ENCODE data around the gene ARSG. TPM values are rescaled to one million over a fixed set of nuclear protein-coding genes. Genes with fewer than 3 reads are reported as not detected.
"Not testable (repeated sequence)": the region's sequence is repeated elsewhere in the genome, so short reads cannot be mapped to it uniquely, and the experiment has no call there.

The ARSG gene
- polyA plus RNA-seq = 10 to 100 TPM; 15.0 to 18.7 (median 15.3) TPM

DNA sequence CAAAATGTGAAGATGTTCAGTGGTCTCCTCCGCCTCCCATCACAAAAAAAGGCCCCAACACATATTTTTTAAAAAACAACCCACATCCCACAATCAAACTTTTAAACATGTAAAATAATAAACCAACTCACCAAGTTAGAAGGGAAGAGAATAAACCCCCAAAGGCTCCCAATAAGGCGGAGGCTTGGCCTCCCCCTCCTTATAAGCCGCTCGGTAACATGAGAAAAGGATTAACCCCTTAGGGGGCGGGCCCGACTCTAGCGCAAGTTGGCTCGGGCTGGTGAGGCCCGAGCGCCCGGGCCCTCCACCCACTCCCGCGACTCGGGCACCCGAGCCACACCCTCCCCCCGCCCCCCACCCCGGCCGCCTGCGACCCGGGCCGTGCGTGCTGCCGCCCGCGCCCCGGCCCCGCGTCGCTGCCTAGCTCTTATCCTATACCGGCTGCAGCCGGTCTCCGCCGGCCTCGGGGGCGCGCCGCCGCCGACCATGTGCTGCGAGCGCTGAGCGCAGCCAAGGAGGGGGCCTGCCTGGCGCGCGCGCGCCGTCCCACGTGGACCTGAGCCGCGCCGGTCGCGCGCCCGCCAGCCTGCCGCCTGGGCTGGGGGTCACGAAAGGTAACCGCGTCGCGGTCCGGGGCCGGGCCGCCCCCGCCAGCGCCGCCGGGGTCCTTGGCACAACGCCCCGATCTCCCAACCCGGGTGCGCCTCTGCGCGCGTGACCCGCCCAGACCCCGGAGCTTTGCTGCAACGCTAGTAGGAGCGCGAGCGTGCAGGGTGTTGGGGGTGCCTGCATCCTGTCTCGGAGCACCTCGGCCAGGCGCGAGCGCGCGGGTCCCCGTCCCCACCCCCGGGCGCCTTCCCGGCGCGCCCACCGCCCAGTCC lies at the start of gene ARSG, which contains the start of gene SLC16A6:
Gene ARSG, plus strand, starts transcription at position 541 of the 881 bp plus-strand sequence. CDS start 15,999 bp downstream, outside the sequence.
Gene SLC16A6, minus strand, starts transcription at position 173 of the 881 bp plus-strand sequence. CDS start 12,807 bp downstream, outside the sequence.
- Mint-ChIP-seq H3K27me3 (ENCODE audit: low read depth in 3 of 3) (peaks cover 6 to 26% (median 14%) of the 10 kb centered on the region in 3 donors), H3K4me3 (peak within 1 kb of the TSS; percentile 97 to 100 (median 99)), H3K27ac (peak within 1 kb of the TSS; percentile 97 to 100 (median 99)), H3K36me3 (no peaks in the 10 kb centered on the region), H3K4me1 (peaks cover 71 to 78% of the 10 kb centered on the region in 2 donors), H3K9me3 (no peaks in the 10 kb centered on the region)
- peak; percentile 87 to 91 (median 91) for DNase-seq

DNA sequence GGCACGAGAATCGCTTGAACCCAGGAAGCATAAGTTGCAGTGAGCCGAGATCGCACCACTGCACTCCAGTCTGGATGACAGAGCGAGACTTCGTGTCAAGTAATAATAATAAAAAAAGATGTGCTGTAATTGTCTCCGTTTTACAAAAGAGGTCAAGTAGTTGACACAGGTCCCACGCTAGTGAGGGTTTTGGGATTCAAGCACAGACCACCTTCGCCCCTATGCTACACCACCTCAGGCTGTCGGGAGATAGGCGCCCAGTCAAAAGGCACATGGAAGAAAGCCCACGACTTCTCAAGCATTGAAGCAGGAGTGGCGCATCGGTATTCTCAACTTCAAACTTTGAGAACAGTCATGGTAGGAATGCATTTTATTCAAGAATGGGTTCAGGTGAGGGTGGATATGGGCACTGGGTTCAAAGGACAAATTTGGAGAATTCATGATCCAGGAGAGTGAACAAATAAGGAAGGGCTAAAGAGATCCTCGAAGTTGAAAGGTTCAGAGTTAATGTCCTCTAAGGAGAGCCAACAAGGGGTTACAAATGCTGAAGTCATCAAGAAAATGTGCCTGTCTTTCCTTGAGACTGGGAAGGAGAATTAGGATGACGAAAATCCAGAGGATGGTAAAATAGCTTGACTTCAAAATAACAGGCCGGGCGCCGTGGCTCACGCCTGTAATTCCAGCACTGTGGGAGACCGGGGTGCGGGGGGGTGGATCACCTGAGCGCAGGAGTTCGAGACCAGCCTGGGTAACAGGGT lies 44.8 kb upstream of the ARSG start:
- DNase-seq = no peak
- H3K4me1 Mint-ChIP-seq = peaks cover 50 to 70% of the 10 kb centered on the region in 2 donors
- peak overlapping the region; percentile 97 to 100 (median 100) for H3K27ac Mint-ChIP-seq
- no peaks in the 10 kb centered on the region for H3K9me3 Mint-ChIP-seq
- peaks cover 0 to 10% (median 7%) of the 10 kb centered on the region in 3 donors for H3K36me3 Mint-ChIP-seq
- peaks cover 32 to 35% (median 34%) of the 10 kb centered on the region in 3 donors for H3K27me3 Mint-ChIP-seq (ENCODE audit: low read depth in 3 of 3)
- peak overlapping the region; percentile 87 to 92 (median 91) for H3K4me3 Mint-ChIP-seq

DNA sequence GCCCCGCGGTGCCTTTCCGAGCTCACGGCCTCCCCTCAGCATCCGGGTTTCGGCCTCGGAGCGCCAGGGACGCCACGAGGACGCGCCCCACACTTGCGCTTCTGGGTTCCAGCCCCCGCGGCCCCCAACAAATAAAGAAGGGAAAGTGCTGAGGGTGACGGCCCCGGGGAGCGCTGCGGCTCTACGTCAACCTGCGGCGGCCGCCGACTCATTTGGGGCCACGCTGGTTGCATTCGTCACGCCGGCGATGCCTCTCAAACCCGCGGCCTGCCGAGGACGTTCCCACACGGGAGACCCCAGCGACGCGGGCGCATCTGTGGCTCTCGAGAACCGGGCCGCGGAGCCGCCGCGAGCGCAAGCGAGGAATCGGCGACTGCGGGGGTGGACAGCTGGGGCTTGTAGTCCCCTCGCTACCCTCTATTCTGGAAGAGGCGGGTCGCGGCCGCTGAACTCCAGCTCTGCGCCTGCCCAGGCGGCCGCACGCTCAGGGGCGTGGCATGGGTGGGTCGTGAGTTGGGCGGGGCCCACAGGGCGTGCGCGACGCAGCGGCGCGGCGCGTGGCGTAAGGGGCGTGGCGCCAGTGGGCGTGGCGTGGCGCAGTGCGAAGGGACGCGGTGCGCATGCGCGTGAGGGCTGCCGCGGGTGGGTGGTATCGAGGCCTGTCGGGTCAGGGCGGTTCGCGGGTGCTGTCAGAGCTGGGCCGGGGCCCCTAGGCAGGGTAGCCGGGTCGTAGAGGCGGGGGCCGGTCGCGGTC lies 43.7 kb upstream of the ARSG start, which contains the start of gene AMZ2:
Gene AMZ2, plus strand, starts transcription at position 599 of the 754 bp plus-strand sequence. CDS start 2,145 bp downstream, outside the sequence.
- Mint-ChIP-seq H3K4me1 (peaks cover 55 to 75% of the 10 kb centered on the region in 2 donors), H3K27ac (peak within 1 kb of the TSS; percentile 97 to 100 (median 100)), H3K36me3 (peaks cover 0 to 14% (median 7%) of the 10 kb centered on the region in 3 donors), H3K9me3 (no peaks in the 10 kb centered on the region), H3K27me3 (ENCODE audit: low read depth in 3 of 3) (peaks cover 32 to 35% (median 34%) of the 10 kb centered on the region in 3 donors), H3K4me3 (peak within 1 kb of the TSS; percentile 87 to 92 (median 91))
- DNase-seq = peak; percentile 98 to 99 (median 99)

DNA sequence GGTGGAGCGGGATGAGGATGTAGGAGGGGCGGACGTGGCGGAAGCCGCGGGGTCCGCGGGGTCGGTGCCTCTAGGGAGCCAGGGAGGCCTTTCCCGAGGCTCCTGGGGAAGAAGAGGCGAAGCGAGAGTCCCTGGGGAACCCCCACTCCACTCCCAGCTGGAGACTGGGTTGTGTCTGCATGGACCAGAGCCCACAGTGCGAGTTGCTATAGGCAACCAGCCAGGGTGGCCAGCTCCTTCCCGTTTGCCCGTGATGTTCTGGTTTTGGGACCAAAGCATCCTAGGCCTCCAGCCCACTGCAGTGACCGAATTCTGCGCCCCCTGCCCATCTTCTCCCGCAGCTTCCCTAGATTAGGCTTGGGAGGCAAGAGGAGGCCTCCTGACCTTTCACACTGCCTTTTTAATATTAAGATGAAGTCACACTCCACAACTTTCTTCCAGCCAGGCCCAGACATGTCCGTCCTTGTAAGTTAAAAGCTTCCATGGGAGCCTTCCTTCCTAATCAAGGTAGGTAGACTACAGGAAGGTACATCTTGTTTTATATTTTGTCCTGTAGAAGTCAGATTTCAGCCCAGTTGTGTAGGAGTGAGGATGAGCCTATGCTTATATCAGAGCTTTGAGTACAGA lies 43.0 kb upstream of the ARSG start:
- peak overlapping the region; percentile 97 to 100 (median 100) for H3K27ac Mint-ChIP-seq
- H3K4me1 Mint-ChIP-seq = peaks cover 62 to 82% of the 10 kb centered on the region in 2 donors
- H3K36me3 Mint-ChIP-seq = peaks cover 3 to 17% (median 10%) of the 10 kb centered on the region in 3 donors
- no peaks in the 10 kb centered on the region for H3K9me3 Mint-ChIP-seq
- peaks cover 32 to 41% (median 35%) of the 10 kb centered on the region in 3 donors for H3K27me3 Mint-ChIP-seq (ENCODE audit: low read depth in 3 of 3)
- no peak for DNase-seq
- H3K4me3 Mint-ChIP-seq = peak overlapping the region; percentile 87 to 92 (median 91)

DNA sequence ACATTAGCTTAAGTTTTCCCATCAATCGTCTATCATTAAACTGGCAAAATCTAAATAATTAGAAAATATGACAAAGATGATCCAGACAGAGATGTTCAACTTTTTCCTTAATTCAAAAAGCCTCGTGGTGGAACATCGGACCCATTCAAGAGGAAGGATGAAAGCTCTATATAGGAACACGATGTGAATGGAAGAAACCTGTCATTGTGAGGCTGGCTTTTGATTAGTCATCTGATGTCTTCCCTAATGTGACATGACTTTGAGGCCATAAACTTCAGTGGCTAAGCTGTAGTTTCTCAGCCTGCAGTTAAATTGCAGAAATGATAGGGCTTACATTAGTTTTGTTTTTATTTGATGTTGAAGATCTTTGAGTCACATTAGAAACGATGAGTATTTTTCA lies 42.4 kb upstream of the ARSG start:
- H3K4me1 Mint-ChIP-seq = peaks cover 65 to 82% of the 10 kb centered on the region in 2 donors
- peak in 1 of 3 donors; percentile 35 for DNase-seq
- peak overlapping the region; percentile 87 to 92 (median 91) for H3K4me3 Mint-ChIP-seq
- peak overlapping the region; percentile 97 to 100 (median 100) for H3K27ac Mint-ChIP-seq
- H3K27me3 Mint-ChIP-seq (ENCODE audit: low read depth in 3 of 3) = peaks cover 32 to 46% (median 33%) of the 10 kb centered on the region in 3 donors
- H3K9me3 Mint-ChIP-seq = no peaks in the 10 kb centered on the region
- peaks cover 3 to 17% (median 10%) of the 10 kb centered on the region in 3 donors for H3K36me3 Mint-ChIP-seq

DNA sequence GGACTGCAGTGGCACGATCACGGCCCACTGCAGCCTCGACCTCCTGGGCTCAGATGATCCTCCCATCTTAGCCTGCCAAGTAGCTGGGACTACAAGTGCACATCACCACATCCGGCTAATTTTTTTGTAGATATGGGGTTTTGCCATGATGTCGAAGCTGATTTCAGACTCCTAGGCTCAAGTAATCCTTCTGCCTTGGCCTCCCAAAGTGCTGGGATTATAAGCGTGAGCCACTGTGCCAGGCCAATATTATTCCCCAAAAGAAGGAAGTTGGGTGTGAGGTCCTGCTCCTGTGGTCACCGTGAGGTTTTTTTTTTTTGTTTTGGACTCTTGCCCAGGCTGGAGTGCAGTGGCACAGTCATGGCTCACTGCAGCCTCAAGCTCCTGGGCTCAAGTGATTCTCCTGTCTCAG lies 41.9 kb upstream of the ARSG start:
- H3K36me3 Mint-ChIP-seq = peaks cover 3 to 17% (median 10%) of the 10 kb centered on the region in 3 donors
- peak overlapping the region; percentile 97 to 100 (median 100) for H3K27ac Mint-ChIP-seq
- peaks cover 70 to 82% of the 10 kb centered on the region in 2 donors for H3K4me1 Mint-ChIP-seq
- peaks cover 32 to 46% (median 33%) of the 10 kb centered on the region in 3 donors for H3K27me3 Mint-ChIP-seq (ENCODE audit: low read depth in 3 of 3)
- H3K4me3 Mint-ChIP-seq = peak overlapping the region; percentile 87 to 92 (median 91)
- peak; percentile 55 to 64 (median 59) for DNase-seq
- H3K9me3 Mint-ChIP-seq = no peaks in the 10 kb centered on the region

DNA sequence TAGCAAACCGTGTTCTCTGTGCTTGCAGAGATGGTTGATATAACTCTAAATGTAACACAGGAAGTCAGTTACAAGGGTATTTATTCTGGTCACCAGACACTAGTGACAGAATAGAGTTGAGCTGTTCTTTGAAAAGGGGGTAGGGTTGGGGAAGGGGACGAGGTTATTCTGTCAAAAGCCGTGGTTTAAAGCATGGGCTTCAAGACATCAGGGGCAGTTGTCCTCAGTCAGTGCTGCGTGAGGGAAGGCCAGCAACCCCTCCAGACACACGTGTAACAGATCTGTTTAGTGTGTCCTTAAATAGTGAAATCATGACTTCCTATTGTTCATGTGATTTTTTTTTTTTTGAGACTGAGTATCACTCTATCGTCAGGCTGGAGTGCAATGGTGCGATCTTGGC lies 37.9 kb upstream of the ARSG start:
- DNase-seq = peak; percentile 76 to 81 (median 79)
- peaks cover 89 to 98% of the 10 kb centered on the region in 2 donors for H3K4me1 Mint-ChIP-seq
- not testable (repeated sequence) for H3K9me3 Mint-ChIP-seq
- peaks cover 14 to 31% (median 16%) of the 10 kb centered on the region in 3 donors for H3K27me3 Mint-ChIP-seq (ENCODE audit: low read depth in 3 of 3)
- H3K27ac Mint-ChIP-seq = peak overlapping the region; percentile 93 to 100 (median 98)
- peaks cover 3 to 23% (median 3%) of the 10 kb centered on the region in 3 donors for H3K36me3 Mint-ChIP-seq
- H3K4me3 Mint-ChIP-seq = peak overlapping the region; percentile 61 to 79 (median 77)

DNA sequence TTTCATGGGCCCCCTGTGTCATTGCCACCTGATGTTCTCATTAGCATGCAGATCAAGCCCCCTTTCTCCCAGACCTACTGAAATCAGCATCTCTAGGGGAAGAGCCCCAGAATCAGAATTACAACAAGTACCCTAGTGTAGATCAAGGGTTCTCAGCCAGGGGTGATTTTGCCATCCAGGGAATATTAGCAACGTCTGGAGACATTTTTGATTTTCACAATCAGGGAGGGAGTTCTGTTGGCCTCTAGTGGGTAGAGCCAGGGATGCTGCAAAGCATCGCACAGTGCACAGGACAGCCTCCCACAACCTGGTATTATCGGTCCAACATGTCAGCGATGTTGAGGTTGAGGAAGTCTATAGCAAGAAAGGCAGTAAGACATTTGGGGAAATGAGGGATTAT lies 36.1 kb upstream of the ARSG start:
- peaks cover 0 to 29% (median 7%) of the 10 kb centered on the region in 3 donors for H3K27me3 Mint-ChIP-seq (ENCODE audit: low read depth in 3 of 3)
- no peak for DNase-seq
- H3K27ac Mint-ChIP-seq = peak overlapping the region; percentile 93 to 100 (median 98)

DNA sequence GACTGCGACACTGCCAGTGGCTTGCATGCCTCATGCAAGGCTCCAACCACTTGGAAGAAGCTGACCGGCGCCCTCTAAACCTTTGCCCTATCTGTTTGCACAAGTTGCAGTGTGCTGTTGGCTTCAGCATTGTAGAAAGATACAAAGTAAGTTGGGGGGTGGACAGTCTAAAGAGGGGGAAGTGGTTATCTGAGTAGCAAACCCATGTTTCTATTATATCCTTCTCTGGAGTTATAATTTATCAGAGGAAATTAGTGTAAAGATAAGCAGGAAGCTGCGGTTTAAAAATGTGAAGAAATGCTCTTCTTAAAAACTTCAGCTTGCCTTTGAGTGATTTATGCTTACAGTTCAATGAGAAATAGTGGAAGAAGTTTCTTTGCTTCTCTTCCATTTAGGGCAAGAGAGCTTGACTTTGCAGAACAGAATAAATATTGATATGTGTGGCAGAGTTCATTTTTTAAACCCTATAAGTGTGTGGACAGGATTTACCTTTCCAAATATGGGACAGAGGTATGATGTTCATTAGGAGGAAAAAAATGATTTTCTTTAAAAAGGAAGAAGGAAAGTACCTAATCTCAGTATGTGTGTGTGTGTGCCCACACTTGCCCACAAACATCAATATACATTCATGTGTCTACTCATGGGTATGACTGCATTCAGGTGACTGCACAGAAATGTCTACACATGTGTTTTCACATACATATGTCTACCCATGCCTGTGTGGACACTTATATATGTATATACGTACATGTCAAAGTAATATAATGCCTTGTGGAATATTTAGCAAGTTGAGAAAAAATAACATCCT lies 35.4 kb upstream of the ARSG start:
- Mint-ChIP-seq H3K27ac (peak overlapping the region; percentile 93 to 100 (median 98)), H3K27me3 (ENCODE audit: low read depth in 3 of 3) (peaks cover 0 to 29% (median 7%) of the 10 kb centered on the region in 3 donors), H3K4me3 (peak overlapping the region; percentile 61 to 79 (median 70)), H3K36me3 (peaks cover 3 to 13% (median 3%) of the 10 kb centered on the region in 3 donors), H3K4me1 (peaks cover 88 to 98% of the 10 kb centered on the region in 2 donors), H3K9me3 (no peaks in the 10 kb centered on the region)
- peak; percentile 70 to 73 (median 72) for DNase-seq

More for the DNA sequence above, 36.1 kb upstream of the ARSG start:
- Mint-ChIP-seq H3K4me3 (peak overlapping the region; percentile 61 to 79 (median 70)), H3K9me3 (no peaks in the 10 kb centered on the region), H3K36me3 (peaks cover 3 to 18% (median 3%) of the 10 kb centered on the region in 3 donors), H3K4me1 (peaks cover 85 to 98% of the 10 kb centered on the region in 2 donors)

DNA sequence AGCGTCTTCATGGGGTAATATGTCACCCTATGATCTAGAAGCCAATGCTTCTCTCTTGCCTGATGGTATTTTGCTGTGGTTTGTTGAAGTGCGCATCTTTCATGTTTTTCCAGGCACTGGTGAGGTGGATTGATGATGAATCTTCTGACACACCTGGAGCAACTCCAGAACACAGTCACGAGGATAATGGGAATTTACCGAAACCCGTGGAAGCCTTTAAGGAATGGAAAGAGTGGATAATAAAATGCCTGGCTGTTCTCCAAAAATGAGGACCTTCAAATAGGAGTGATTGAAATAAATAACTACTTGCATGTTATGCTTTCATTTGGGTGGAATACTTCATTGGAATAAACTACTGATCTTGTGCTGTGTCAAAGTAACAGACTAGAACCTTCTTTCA lies 34.6 kb upstream of the ARSG start:
- not testable (repeated sequence) for H3K9me3 Mint-ChIP-seq, DNase-seq
- H3K27me3 Mint-ChIP-seq (ENCODE audit: low read depth in 3 of 3) = peaks cover 0 to 29% (median 7%) of the 10 kb centered on the region in 3 donors
- H3K4me1 Mint-ChIP-seq = peaks cover 93 to 100% of the 10 kb centered on the region in 2 donors
- H3K36me3 Mint-ChIP-seq = peaks cover 3 to 11% (median 3%) of the 10 kb centered on the region in 3 donors
- peak overlapping the region; percentile 59 to 79 (median 70) for H3K4me3 Mint-ChIP-seq
- H3K27ac Mint-ChIP-seq = peak overlapping the region; percentile 93 to 100 (median 98)

DNA sequence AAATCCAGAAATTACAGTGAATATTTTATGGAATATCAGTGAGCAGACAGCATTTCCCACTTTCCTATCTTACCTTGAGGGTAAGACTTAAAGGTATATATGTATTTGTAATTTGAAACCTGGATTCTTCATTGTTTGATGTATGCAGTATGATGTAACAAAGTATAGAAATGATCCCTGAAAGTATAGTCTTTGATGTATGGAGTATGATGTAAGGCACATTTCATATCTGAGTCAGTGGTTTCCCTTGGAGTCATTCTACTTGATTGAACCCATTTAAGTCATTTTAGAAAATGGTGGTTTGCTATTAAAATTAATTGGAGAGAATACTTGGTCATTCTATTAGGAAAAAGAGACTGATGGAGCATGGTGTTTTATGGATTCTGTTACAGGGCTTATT lies 33.4 kb upstream of the ARSG start:
- H3K36me3 Mint-ChIP-seq = peaks cover 3 to 9% (median 4%) of the 10 kb centered on the region in 3 donors
- H3K27me3 Mint-ChIP-seq (ENCODE audit: low read depth in 3 of 3) = peaks cover 0 to 25% (median 7%) of the 10 kb centered on the region in 3 donors
- H3K4me3 Mint-ChIP-seq = peak overlapping the region; percentile 42 to 77 (median 64)
- H3K27ac Mint-ChIP-seq = peak overlapping the region; percentile 93 to 100 (median 98)
- no peaks in the 10 kb centered on the region for H3K9me3 Mint-ChIP-seq
- peaks cover 88 to 95% of the 10 kb centered on the region in 2 donors for H3K4me1 Mint-ChIP-seq
- no peak for DNase-seq

Measured in immature natural killer cell (primary cell).